Vein endothelial cell (primary cell): ENCODE results near the gene CA5A. TPM values are rescaled to one million over a fixed set of nuclear protein-coding genes. Genes with fewer than 3 reads are reported as not detected.

Experiments used
- small RNA-seq: library from RNA; depleted of rRNA; stranded (forward); fragments of <200 nt; gene quantifications from one replicate; pipeline ENCODE3, GENCODE V24; 2012
- total RNA-seq: library from RNA; depleted of rRNA; stranded (reverse); fragments of >200 nt; gene quantifications from 2 replicates; pipeline ENCODE4 v1.2.3, GENCODE V29; 2012

Gene CA5A
- not detected in 2 replicates for total RNA-seq

GRCh38 chr16:87936375-87937230, at the start of gene CA5A:
TSS of gene CA5A (minus strand) at chr16:87936529. CDS start at chr16:87936450, 79 bp downstream.

GRCh38 chr16:87950765-87951551, 14.6 kb upstream of the CA5A start, which contains the start of gene BANP:
TSS of gene BANP (plus strand) at chr16:87951434. CDS start at chr16:87975116, 23,682 bp downstream.

GRCh38 chr16:87869061-87869878, 67.1 kb downstream of the CA5A start, which contains the start of gene SLC7A5:
TSS of gene SLC7A5 (minus strand) at chr16:87869507. CDS start at chr16:87869422, 85 bp downstream.

Small RNA genes lying within 50 kb of the gene (small RNA-seq; reads per million reads assigned to genes)
- gene AC127455.1, result not detected

Other genes with a start within 250 kb of the CA5A start
- 28.4 and 32.1 TPM in 2 replicates for gene KLHDC4, start 170.5 kb downstream of the CA5A start, total RNA-seq
- gene SLC7A5, start 67.0 kb downstream of the CA5A start, total RNA-seq, result 15.7 and 27.1 TPM in 2 replicates
- gene BANP, start 14.9 kb upstream of the CA5A start, total RNA-seq, result 17.0 and 21.0 TPM in 2 replicates